ENCODE results near the gene CLCN3. TPM values are rescaled to one million over a fixed set of nuclear protein-coding genes. Genes with fewer than 3 reads are reported as not detected.
A peak's percentile ranks its signal among the peaks of the same experiment; 100 is the strongest.
"Not testable (repeated sequence)": the region's sequence is repeated elsewhere in the genome, so short reads cannot be mapped to it uniquely, and the experiment has no call there.

The CLCN3 gene
- total RNA-seq (2014; rRNA removed; shearing (Covaris generic)): 22.9 and 23.7 TPM in 2 replicates
- polyA plus RNA-seq (2016; fragmentation: Nextera tagmentation; extraction: Ambion mirVana): 9.6 and 10.9 TPM in 2 replicates
- long read RNA-seq, full-length matches to known transcripts: 3 of 5 reads
- long read RNA-seq, partial matches to known transcripts: 1 of 5 reads
- long read RNA-seq, other reads (novel, unspliced or antisense): 1 of 5 reads

DNA sequence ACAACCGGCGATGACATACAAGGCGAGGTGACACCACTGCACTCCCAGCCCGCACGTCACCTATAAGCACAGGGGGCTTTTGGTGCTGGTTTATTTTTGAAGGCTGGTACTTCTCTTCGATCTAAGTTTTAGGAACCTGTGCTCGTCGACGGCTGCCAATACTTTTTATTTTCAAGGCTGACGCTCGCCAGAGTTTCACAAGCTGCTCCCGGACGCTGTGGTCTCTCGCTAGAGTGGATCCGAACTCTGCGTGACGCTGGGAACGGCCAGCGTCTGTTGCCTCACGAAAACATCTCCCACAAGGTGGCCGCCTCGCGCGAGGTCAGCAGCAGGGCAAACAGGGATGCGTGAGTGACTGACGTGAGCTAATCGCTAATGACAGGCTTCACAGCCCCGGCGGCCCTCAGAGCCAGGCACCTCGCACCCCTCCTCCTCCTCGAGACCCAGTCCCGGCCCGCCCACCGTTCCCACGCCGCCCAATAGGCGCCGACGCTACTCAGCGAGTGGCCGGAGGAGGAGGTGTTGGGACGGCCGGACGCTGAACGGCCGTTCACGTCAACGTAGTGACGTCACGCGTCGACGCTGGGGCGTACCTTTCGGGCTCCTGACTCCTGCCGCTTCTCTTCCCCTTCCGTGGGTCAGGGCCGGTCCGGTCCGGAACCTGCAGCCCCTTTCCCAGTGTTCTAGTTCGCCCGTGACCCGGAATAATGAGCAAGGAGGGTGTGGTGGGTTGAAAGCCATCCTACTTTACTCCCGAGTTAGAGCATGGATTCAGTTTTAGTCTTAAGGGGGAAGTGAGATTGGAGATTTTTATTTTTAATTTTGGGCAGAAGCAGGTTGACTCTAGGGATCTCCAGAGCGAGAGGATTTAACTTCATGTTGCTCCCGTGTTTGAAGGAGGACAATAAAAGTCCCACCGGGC is at the start of gene CLCN3:
Gene CLCN3, plus strand, starts transcription at position 621 of the 922 bp plus-strand sequence. CDS start 15,351 bp downstream, outside the sequence.
- peak within 1 kb of the TSS; percentile 97 for H2AFZ ChIP-seq
- H3F3A ChIP-seq (replicated peaks; ENCODE audit: low read depth): 0 out of 2 replicates have a peak, but pooled peaks cover 3% of the 10 kb centered on the region
- H3K36me3 Mint-ChIP-seq (ENCODE audit: low read depth): no peaks in the 10 kb centered on the region
- peak within 1 kb of the TSS; percentile 100 for H3K27ac Mint-ChIP-seq
- peak within 1 kb of the TSS; percentile 89 for H3K27ac ChIP-seq (ENCODE audit: low read depth)
- H3K4me1 ChIP-seq (ENCODE audit: insufficient read depth): 0 out of 2 replicates have a peak, but pooled peaks cover 17% of the 10 kb centered on the region
- H3K27me3 ChIP-seq (ENCODE audit: insufficient read depth): no peaks in the 10 kb centered on the region
- no peaks in the 10 kb centered on the region for H3K36me3 ChIP-seq (ENCODE audit: insufficient read depth)
- no peak for TF ChIP-seq NANOG (IDR thresholded peaks at IDR 0.05; ENCODE audit: borderline replicate concordance)
- TF ChIP-seq EZH2phosphoT487 (IDR thresholded peaks at IDR 0.05; ENCODE audit: unreplicated experiment): no peak
- TF ChIP-seq, protein P1, sequence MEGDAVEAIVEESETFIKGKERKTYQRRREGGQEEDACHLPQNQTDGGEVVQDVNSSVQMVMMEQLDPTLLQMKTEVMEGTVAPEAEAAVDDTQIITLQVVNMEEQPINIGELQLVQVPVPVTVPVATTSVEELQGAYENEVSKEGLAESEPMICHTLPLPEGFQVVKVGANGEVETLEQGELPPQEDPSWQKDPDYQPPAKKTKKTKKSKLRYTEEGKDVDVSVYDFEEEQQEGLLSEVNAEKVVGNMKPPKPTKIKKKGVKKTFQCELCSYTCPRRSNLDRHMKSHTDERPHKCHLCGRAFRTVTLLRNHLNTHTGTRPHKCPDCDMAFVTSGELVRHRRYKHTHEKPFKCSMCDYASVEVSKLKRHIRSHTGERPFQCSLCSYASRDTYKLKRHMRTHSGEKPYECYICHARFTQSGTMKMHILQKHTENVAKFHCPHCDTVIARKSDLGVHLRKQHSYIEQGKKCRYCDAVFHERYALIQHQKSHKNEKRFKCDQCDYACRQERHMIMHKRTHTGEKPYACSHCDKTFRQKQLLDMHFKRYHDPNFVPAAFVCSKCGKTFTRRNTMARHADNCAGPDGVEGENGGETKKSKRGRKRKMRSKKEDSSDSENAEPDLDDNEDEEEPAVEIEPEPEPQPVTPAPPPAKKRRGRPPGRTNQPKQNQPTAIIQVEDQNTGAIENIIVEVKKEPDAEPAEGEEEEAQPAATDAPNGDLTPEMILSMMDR (conservative IDR thresholded peaks at IDR 0.05; ENCODE audit: low read depth in 2 of 2): no peak
- TF ChIP-seq STAT1 (IDR thresholded peaks at IDR 0.05; ENCODE audit: unreplicated experiment): no peak
- TF ChIP-seq, protein P2, sequence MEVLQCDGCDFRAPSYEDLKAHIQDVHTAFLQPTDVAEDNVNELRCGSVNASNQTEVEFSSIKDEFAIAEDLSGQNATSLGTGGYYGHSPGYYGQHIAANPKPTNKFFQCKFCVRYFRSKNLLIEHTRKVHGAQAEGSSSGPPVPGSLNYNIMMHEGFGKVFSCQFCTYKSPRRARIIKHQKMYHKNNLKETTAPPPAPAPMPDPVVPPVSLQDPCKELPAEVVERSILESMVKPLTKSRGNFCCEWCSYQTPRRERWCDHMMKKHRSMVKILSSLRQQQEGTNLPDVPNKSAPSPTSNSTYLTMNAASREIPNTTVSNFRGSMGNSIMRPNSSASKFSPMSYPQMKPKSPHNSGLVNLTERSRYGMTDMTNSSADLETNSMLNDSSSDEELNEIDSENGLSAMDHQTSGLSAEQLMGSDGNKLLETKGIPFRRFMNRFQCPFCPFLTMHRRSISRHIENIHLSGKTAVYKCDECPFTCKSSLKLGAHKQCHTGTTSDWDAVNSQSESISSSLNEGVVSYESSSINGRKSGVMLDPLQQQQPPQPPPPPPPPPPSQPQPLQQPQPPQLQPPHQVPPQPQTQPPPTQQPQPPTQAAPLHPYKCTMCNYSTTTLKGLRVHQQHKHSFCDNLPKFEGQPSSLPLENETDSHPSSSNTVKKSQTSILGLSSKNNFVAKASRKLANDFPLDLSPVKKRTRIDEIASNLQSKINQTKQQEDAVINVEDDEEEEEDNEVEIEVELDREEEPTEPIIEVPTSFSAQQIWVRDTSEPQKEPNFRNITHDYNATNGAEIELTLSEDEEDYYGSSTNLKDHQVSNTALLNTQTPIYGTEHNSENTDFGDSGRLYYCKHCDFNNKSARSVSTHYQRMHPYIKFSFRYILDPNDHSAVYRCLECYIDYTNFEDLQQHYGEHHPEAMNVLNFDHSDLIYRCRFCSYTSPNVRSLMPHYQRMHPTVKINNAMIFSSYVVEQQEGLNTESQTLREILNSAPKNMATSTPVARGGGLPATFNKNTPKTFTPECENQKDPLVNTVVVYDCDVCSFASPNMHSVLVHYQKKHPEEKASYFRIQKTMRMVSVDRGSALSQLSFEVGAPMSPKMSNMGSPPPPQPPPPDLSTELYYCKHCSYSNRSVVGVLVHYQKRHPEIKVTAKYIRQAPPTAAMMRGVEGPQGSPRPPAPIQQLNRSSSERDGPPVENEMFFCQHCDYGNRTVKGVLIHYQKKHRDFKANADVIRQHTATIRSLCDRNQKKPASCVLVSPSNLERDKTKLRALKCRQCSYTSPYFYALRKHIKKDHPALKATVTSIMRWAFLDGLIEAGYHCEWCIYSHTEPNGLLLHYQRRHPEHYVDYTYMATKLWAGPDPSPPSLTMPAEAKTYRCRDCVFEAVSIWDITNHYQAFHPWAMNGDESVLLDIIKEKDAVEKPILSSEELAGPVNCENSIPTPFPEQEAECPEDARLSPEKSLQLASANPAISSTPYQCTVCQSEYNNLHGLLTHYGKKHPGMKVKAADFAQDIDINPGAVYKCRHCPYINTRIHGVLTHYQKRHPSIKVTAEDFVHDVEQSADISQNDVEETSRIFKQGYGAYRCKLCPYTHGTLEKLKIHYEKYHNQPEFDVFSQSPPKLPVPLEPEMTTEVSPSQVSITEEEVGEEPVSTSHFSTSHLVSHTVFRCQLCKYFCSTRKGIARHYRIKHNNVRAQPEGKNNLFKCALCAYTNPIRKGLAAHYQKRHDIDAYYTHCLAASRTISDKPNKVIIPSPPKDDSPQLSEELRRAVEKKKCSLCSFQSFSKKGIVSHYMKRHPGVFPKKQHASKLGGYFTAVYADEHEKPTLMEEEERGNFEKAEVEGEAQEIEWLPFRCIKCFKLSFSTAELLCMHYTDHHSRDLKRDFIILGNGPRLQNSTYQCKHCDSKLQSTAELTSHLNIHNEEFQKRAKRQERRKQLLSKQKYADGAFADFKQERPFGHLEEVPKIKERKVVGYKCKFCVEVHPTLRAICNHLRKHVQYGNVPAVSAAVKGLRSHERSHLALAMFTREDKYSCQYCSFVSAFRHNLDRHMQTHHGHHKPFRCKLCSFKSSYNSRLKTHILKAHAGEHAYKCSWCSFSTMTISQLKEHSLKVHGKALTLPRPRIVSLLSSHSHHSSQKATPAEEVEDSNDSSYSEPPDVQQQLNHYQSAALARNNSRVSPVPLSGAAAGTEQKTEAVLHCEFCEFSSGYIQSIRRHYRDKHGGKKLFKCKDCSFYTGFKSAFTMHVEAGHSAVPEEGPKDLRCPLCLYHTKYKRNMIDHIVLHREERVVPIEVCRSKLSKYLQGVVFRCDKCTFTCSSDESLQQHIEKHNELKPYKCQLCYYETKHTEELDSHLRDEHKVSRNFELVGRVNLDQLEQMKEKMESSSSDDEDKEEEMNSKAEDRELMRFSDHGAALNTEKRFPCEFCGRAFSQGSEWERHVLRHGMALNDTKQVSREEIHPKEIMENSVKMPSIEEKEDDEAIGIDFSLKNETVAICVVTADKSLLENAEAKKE (CRISPR knock-in tag; IDR thresholded peaks at IDR 0.05): no peak
- TF ChIP-seq ZNF114 (CRISPR knock-in tag; IDR thresholded peaks at IDR 0.05): no peak
- TF ChIP-seq POLR2AphosphoS5 (IDR thresholded peaks at IDR 0.05; ENCODE audit: low read depth): peak; percentile 92
- peak; percentile 99 for TF ChIP-seq CREB1 (CRISPR knock-in tag; IDR thresholded peaks at IDR 0.05; ENCODE audit: low read depth)
- TF ChIP-seq EZH2 (IDR thresholded peaks at IDR 0.05; ENCODE audit: low read depth, unreplicated experiment): no peak
- peak; percentile 97 for ATAC-seq
- peak; percentile 98 for DNase-seq (ENCODE audit: low spot score)
- H4K20me1 ChIP-seq (replicated peaks; ENCODE audit: insufficient read depth): peaks cover 2% of the 10 kb centered on the region; the same call in 1 of the 2 replicates
- peak within 1 kb of the TSS; percentile 99 for H3K4me2 ChIP-seq
- H3K9me2 ChIP-seq (ENCODE audit: insufficient read depth): no peaks in the 10 kb centered on the region
- peak within 1 kb of the TSS; percentile 84 for H3K4me3 ChIP-seq
- H3K79me2 ChIP-seq (replicated peaks; ENCODE audit: insufficient read depth): peaks cover 46% of the 10 kb centered on the region
- H3K4me1 Mint-ChIP-seq: peaks cover 18% of the 10 kb centered on the region
- H3K27me3 Mint-ChIP-seq (ENCODE audit: insufficient read depth, low read depth, poor library complexity): no peaks in the 10 kb centered on the region
- H3K9me3 Mint-ChIP-seq: no peaks in the 10 kb centered on the region; the same call in 2 of the 3 replicates
- H3K4me3 Mint-ChIP-seq: peak within 1 kb of the TSS; percentile 96

DNA sequence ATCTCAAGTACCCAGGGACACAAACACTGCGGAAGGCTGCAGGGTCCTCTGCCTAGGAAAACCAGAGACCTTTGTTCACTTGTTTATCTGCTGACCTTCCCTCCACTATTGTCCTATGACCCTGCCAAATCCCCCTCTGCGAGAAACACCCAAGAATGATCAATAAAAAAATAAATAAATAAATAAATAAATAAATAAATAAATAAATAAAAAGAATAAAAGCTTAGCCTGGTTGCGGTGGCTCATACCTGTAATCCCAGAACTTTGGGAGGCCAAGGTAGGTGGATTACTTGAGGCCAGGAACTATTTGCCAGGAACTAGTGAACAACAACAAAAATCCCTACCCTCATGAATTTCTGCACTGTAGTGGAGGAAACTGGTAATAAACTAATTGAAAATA is 49.4 kb upstream of the CLCN3 start:
- ATAC-seq; H3K4me3 Mint-ChIP-seq; DNase-seq (ENCODE audit: low spot score); H3K79me2 ChIP-seq (replicated peaks; ENCODE audit: insufficient read depth); H3K4me1 ChIP-seq (ENCODE audit: insufficient read depth); H4K20me1 ChIP-seq (replicated peaks; ENCODE audit: insufficient read depth); H3K9me3 Mint-ChIP-seq; H2AFZ ChIP-seq; H3K9me2 ChIP-seq (ENCODE audit: insufficient read depth); H3K27me3 ChIP-seq (ENCODE audit: insufficient read depth); H3K36me3 ChIP-seq (ENCODE audit: insufficient read depth); H3F3A ChIP-seq (replicated peaks; ENCODE audit: low read depth); H3K4me3 ChIP-seq; H3K4me2 ChIP-seq; H3K27me3 Mint-ChIP-seq (ENCODE audit: insufficient read depth, low read depth, poor library complexity); H3K27ac Mint-ChIP-seq; H3K27ac ChIP-seq (ENCODE audit: low read depth); H3K4me1 Mint-ChIP-seq: not testable (repeated sequence)
- peaks cover 13% of the 10 kb centered on the region; the same call in 2 of the 3 replicates for H3K36me3 Mint-ChIP-seq (ENCODE audit: low read depth)

Data from GM23338 (cell line).